ENCODE data around the gene PTGES3.

PTGES3 gene

GRCh38 chr12:56670836-56671235, 17.2 kb downstream of the PTGES3 start:
- Histone ChIP-seq H3K4me2 (ENCODE audit: low read depth, low read length, poor library complexity, severe bottlenecking) (no peak overlapping the region), H4K20me1 (ENCODE audit: insufficient read depth, low read length, poor library complexity, severe bottlenecking) (peaks cover 59% of the 10 kb centered on the region), H3K9me2 (replicated peaks; ENCODE audit: low read depth, low read length) (no peaks in the 10 kb centered on the region), H3F3A (ENCODE audit: low read depth) (no peaks in the 10 kb centered on the region), H3K79me2 (ENCODE audit: insufficient read depth, low read length) (peaks cover 84% of the 10 kb centered on the region), H3K27me3 (ENCODE audit: insufficient read depth, low read length, poor library complexity, severe bottlenecking) (no peaks in the 10 kb centered on the region), H3K4me1 (ENCODE audit: insufficient read depth, low read length, poor library complexity, severe bottlenecking) (no peaks in the 10 kb centered on the region), H3K9ac (ENCODE audit: low read depth, low read length, poor library complexity, severe bottlenecking) (no peak overlapping the region), H3K36me3 (ENCODE audit: insufficient read depth, low read length) (peaks cover 77% of the 10 kb centered on the region), H3K4me3 (ENCODE audit: low read length, poor library complexity, severe bottlenecking) (no peak overlapping the region), H2AFZ (ENCODE audit: low read length) (no peak overlapping the region), H3K9me3 (ENCODE audit: insufficient read depth, low read depth, low read length) (no peaks in the 10 kb centered on the region)
- TF ChIP-seq EZH2phosphoT487 (IDR thresholded peaks at IDR 0.05; ENCODE audit: borderline replicate concordance): no peak
- TF ChIP-seq CTCF (conservative IDR thresholded peaks at IDR 0.05; ENCODE audit: low read length): no peak

DNA sequence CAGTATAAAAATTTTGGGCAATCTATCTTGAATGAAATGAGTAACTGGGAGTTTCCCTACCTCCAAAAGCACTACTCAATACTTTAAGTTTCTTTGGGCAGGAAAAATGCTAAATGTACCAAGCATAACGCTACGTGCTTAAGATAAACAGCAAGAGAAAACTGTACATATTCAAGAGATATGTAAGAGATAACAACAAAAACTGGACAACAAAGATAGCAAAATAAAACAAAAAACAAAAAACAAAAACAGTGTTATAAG, 20.0 kb downstream of the PTGES3 start:
- Histone ChIP-seq H3K4me2 (ENCODE audit: low read depth, low read length, poor library complexity, severe bottlenecking) (no peak overlapping the region), H3K9me2 (replicated peaks; ENCODE audit: low read depth, low read length) (no peaks in the 10 kb centered on the region), H3K79me2 (ENCODE audit: insufficient read depth, low read length) (peaks cover 57% of the 10 kb centered on the region), H4K20me1 (ENCODE audit: insufficient read depth, low read length, poor library complexity, severe bottlenecking) (peaks cover 40% of the 10 kb centered on the region), H3K4me3 (ENCODE audit: low read length, poor library complexity, severe bottlenecking) (no peak overlapping the region), H2AFZ (ENCODE audit: low read length) (no peak overlapping the region), H3K27me3 (ENCODE audit: insufficient read depth, low read length, poor library complexity, severe bottlenecking) (no peaks in the 10 kb centered on the region), H3F3A (ENCODE audit: low read depth) (peaks cover 3% of the 10 kb centered on the region; the same call in 1 of the 2 replicates), H3K9ac (ENCODE audit: low read depth, low read length, poor library complexity, severe bottlenecking) (no peak overlapping the region), H3K36me3 (ENCODE audit: insufficient read depth, low read length) (peaks cover 98% of the 10 kb centered on the region), H3K9me3 (ENCODE audit: insufficient read depth, low read depth, low read length) (no peaks in the 10 kb centered on the region), H3K4me1 (ENCODE audit: insufficient read depth, low read length, poor library complexity, severe bottlenecking) (no peaks in the 10 kb centered on the region)
- TF ChIP-seq EZH2phosphoT487 (IDR thresholded peaks at IDR 0.05; ENCODE audit: borderline replicate concordance): no peak

GRCh38 chr12:56661979-56662638, 26.0 kb downstream of the PTGES3 start:
- Histone ChIP-seq H3K36me3 (ENCODE audit: insufficient read depth, low read length) (peaks cover 49% of the 10 kb centered on the region), H3K79me2 (ENCODE audit: insufficient read depth, low read length) (peaks cover 2% of the 10 kb centered on the region; the same call in 1 of the 2 replicates), H3K9me2 (replicated peaks; ENCODE audit: low read depth, low read length) (no peaks in the 10 kb centered on the region), H3F3A (ENCODE audit: low read depth) (peaks cover 3% of the 10 kb centered on the region; the same call in 1 of the 2 replicates), H3K4me1 (ENCODE audit: insufficient read depth, low read length, poor library complexity, severe bottlenecking) (no peaks in the 10 kb centered on the region), H4K20me1 (ENCODE audit: insufficient read depth, low read length, poor library complexity, severe bottlenecking) (no peaks in the 10 kb centered on the region), H2AFZ (ENCODE audit: low read length) (no peak overlapping the region), H3K4me3 (ENCODE audit: low read length, poor library complexity, severe bottlenecking) (no peak overlapping the region), H3K9ac (ENCODE audit: low read depth, low read length, poor library complexity, severe bottlenecking) (no peak overlapping the region), H3K9me3 (ENCODE audit: insufficient read depth, low read depth, low read length) (no peaks in the 10 kb centered on the region), H3K4me2 (ENCODE audit: low read depth, low read length, poor library complexity, severe bottlenecking) (no peak overlapping the region), H3K27me3 (ENCODE audit: insufficient read depth, low read length, poor library complexity, severe bottlenecking) (no peaks in the 10 kb centered on the region)
- TF ChIP-seq CTCF (conservative IDR thresholded peaks at IDR 0.05; ENCODE audit: low read length): no peak
- TF ChIP-seq EZH2phosphoT487 (IDR thresholded peaks at IDR 0.05; ENCODE audit: borderline replicate concordance): no peak

DNA sequence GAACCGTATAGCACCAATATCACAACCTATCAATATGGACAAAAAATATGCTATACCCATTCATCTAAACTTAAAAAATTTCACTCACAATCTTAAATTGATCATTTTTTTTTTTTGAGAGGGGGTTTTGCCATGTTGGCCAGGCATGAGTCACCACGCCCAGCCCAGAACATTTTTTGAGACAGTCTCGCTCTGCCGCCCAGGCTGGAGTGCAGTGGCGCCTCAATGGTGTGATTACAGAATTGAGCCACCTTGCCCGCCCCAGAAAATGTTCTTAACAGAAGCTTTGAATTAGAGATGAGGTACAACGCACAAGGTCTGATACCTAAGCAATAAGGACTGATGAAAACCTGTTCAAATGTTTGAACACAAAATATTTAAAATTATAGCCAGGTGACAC, 26.5 kb downstream of the PTGES3 start:
- no peaks in the 10 kb centered on the region for H4K20me1 ChIP-seq (ENCODE audit: insufficient read depth, low read length, poor library complexity, severe bottlenecking)
- no peak overlapping the region for H3K4me2 ChIP-seq (ENCODE audit: low read depth, low read length, poor library complexity, severe bottlenecking)
- H3F3A ChIP-seq (ENCODE audit: low read depth): peaks cover 3% of the 10 kb centered on the region; the same call in 1 of the 2 replicates
- H3K4me1 ChIP-seq (ENCODE audit: insufficient read depth, low read length, poor library complexity, severe bottlenecking): no peaks in the 10 kb centered on the region
- no peaks in the 10 kb centered on the region for H3K9me3 ChIP-seq (ENCODE audit: insufficient read depth, low read depth, low read length)
- H3K9me2 ChIP-seq (replicated peaks; ENCODE audit: low read depth, low read length): no peaks in the 10 kb centered on the region
- H3K36me3 ChIP-seq (ENCODE audit: insufficient read depth, low read length): peaks cover 44% of the 10 kb centered on the region
- H2AFZ ChIP-seq (ENCODE audit: low read length): no peak overlapping the region
- no peak overlapping the region for H3K4me3 ChIP-seq (ENCODE audit: low read length, poor library complexity, severe bottlenecking)
- no peaks in the 10 kb centered on the region for H3K27me3 ChIP-seq (ENCODE audit: insufficient read depth, low read length, poor library complexity, severe bottlenecking)
- no peak for TF ChIP-seq CTCF (conservative IDR thresholded peaks at IDR 0.05; ENCODE audit: low read length)
- TF ChIP-seq EZH2phosphoT487 (IDR thresholded peaks at IDR 0.05; ENCODE audit: borderline replicate concordance): no peak
- no peak overlapping the region for H3K9ac ChIP-seq (ENCODE audit: low read depth, low read length, poor library complexity, severe bottlenecking)
- H3K79me2 ChIP-seq (ENCODE audit: insufficient read depth, low read length): no peaks in the 10 kb centered on the region
